HG03280 (cell line): ENCODE data around the gene APBA2.

ENCODE experiments used
- ATAC-seq: cut with Tn5 transposase; IDR thresholded peaks from one replicate; pipeline ENCODE4 v1.9.1; 2021; ENCODE audit warnings: mild to moderate bottlenecking, moderate library complexity; ENCODE audit not compliant: unreplicated experiment

APBA2 gene

GRCh38 chr15:28933710-28934445 lies 48.1 kb downstream of the APBA2 start:
- ATAC-seq: no peak

DNA sequence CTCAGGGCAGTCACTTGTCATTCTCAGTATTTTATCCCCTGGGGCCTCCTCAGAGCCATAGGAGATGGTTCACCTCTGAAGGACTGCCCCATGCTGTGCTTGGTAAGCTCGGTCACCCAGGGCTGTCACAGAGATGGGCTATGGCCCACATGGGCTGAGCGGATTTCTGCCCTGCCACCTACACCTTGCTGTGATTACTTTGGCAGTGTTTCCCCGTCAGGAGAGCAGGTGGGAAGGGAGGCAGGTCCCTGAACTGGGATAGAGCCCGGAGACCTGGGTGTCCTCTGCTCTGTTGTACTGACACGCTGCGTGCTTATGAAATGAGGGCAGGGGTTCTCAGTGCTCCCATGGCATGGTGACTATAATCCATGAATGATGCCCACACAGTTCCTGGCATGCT lies 48.9 kb downstream of the APBA2 start:
- ATAC-seq: no peak

GRCh38 chr15:28935316-28935715 lies 49.5 kb downstream of the APBA2 start:
- no peak for ATAC-seq

GRCh38 chr15:28936081-28936480 lies 50.3 kb downstream of the APBA2 start:
- no peak for ATAC-seq

GRCh38 chr15:28936481-28936881 lies 50.7 kb downstream of the APBA2 start:
- ATAC-seq: no peak

DNA sequence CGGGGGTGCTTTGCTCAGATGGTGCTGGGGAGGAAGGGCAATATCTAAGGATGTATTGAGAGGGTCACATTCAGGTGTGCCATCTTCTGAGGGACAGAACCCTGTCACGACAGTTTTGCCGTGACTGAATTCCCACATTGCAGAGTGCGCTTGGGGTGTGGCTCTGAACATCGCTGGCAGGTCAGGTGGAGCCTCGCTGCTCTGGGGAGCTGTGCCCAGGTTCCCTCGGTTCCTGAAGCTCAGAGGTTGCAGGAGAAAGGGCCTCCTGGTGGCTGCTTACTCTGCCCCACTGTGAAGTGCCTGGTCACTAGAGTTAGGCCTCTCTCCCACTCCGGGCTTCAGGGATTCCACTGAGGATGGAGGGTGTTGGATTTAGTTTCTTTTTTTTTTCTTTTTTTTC lies 51.5 kb downstream of the APBA2 start:
- ATAC-seq: no peak

DNA sequence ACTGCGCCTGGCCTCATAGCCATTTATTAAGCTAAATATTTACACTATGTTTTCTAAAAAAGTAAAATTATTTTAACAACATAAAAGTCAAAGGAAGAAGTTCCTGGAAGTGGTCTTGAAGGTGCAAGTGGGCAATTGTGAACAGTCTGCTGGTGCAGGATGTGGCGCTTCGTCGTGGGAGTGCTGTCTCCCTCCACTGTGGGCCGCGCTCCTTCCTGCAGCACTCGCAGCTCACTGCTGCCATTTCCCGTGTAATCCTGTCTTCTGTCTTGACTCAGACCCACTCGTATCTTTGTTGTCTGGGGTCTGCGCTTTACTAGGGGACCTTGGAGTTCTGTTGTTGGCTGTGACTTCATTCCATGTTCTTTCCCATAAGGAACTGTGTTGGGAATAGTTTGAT lies 56.3 kb downstream of the APBA2 start:
- ATAC-seq: no peak

DNA sequence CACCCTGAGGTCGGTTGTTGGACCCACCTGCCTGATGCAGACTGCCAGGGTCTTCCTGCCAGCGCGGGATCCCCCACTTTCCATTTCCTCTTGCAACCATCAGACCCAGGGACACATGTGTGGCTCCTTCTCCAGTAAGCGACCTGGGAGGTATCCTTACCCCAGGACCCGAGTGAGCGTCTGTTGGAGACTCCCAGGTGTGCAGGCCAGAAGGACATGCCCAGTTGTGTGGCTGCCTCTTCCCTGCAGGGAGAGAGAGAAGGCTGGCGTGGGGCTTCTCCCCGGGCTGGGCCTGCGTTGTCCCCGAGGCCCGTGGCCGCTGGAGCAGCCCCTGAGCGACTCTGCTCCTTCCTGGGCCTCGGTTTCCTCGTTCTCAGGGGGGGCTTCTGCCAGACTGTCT lies 56.8 kb downstream of the APBA2 start:
- ATAC-seq: no peak

DNA sequence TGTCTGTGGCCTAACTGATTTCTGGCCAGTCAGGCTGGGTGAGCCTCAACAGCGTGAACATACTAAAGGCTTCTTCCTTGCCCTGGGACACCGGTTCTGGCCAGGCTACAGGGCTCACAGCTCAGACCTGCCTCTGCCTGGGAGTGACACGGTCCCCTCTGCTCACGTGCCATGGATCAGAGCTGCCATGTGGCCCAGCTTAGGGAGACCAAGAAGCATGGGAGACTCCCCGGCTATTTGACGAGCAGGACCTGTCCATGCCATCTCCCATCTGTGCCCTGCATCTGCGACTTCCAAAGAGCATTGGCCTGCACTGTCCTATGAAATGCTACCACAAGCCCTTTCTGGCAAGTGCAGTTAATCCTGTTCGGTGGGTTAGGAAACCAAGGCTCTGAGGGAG lies 57.4 kb downstream of the APBA2 start:
- ATAC-seq: no peak

- no peak for ATAC-seq
Measured at GRCh38 chr15:28943611-28944230, 57.9 kb downstream of the APBA2 start.

- ATAC-seq: no peak
Measured at GRCh38 chr15:28944286-28944685, 58.5 kb downstream of the APBA2 start.

GRCh38 chr15:28944696-28945300 lies 59.0 kb downstream of the APBA2 start:
- ATAC-seq: no peak

DNA sequence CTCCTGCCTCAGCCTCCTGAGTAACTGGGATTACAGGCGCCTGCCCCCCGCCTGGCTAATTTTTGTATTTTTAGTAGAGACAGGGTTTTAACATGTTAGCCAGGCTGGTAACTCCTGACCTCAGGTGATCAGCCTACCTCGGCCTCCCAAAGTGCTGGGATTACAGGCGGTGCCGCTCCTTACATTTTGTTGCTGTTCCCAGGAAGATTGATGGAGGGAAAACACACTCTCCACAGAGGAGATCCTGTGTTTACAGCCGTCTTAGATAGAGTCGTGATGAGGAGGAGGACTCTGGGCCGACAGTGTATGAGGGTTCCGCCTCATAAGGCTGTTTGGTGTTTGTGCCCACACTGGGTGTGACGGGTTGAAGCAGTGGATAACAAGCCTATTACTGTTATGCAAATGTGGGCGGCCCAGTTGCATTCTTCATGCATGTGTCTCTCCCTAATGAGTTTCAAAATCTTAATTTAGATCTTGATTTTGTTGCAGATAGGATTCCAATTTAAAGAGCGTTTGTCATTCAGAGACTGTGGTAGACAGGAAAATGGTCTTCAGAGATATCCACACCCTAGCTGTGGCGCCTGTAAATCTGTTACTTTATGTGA lies 60.0 kb downstream of the APBA2 start:
- no peak for ATAC-seq

- ATAC-seq: no peak
Measured at GRCh38 chr15:28946803-28947202, 61.0 kb downstream of the APBA2 start.

DNA sequence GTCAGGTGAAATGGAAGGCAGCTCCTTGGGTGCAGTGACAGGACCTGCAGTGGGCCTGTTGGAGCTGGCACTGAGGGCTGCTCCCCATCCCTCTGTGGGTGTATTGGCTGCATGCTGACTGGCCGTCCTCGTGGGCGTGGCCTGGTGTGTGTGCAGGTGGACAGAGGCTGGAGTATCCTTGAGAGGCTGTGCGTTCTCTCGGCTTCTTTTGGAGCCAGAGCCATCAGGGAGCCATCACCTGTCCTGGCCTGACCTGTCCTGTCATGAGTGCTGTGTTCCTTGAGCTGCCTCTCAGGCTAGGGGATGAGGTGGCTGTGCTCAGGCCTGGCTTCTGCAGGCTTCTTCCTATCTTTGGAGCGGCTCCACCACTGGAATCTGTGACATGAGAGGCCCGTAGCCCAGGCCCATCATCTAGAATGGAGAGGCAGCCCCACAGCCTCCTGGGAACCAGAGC lies 61.5 kb downstream of the APBA2 start:
- ATAC-seq: no peak

GRCh38 chr15:28948036-28948435 lies 62.3 kb downstream of the APBA2 start:
- ATAC-seq: no peak

GRCh38 chr15:28950916-28951315 lies 65.1 kb downstream of the APBA2 start:
- ATAC-seq: no peak

DNA sequence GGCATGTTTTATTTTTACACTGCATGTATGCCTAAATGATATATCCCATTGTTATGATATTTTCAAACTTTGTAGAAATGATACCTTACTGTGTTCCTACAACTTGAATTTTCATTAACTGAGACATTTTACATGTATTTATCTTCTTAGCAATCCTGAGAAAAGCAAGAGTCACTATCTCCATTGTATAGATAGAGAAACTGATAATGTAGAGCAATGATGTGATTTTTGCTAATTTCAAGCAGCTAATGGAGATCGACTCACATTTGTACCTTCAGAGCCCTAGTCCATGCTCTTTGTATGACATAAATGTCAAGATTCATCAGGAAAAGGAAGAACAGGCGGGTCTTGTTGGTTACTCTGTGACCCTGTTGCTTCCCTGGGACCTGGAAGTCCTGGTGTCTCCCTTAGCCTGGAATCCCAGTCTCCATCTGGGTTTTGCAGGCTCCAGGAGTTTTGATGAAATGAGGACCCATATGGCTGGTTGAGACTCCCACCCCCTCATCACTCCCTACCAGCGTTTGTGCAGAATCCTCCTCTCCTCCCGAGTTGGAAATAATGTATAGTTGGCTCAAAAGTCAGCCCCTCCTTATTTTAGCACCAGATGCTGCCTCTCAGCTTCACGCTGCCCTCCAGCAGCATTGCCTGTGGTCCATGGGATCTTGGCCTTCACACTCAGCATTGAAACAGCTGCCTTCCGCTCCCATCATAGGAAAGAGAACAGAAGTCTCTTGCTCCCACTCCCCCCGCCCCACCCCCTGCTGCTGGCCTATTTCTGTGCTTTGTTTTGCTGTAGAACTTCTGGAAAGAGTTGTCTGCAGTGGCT lies 67.1 kb downstream of the APBA2 start:
- no peak for ATAC-seq

DNA sequence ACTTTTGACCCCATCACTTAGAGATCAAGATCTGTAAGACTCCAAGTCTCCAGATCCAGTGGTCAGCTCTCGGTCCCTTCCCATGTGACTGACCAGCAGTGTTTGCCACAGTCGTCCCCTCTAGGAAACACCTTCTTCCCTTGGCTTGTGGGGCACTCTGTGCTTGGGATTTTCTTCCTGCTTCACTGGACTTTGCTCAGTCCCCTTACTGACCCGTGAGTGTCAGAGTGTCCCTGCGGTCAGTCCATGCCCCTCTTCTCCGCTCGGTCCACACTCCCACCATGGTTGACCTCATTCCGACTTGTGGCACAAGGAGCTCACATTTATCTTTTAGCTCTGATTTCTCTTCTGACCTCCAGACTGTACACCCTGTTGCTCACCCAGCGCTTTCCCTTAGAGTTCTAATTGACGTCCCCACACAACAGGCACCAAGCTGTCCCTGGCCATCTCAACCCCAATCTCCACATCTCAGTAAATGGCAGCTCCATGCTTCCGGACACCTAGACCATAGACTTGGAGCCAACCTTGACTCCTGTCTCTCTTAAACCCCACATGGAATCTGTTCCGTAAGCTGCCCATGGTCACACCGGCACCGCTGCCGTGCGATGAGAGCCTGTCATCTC lies 67.9 kb downstream of the APBA2 start:
- no peak for ATAC-seq

DNA sequence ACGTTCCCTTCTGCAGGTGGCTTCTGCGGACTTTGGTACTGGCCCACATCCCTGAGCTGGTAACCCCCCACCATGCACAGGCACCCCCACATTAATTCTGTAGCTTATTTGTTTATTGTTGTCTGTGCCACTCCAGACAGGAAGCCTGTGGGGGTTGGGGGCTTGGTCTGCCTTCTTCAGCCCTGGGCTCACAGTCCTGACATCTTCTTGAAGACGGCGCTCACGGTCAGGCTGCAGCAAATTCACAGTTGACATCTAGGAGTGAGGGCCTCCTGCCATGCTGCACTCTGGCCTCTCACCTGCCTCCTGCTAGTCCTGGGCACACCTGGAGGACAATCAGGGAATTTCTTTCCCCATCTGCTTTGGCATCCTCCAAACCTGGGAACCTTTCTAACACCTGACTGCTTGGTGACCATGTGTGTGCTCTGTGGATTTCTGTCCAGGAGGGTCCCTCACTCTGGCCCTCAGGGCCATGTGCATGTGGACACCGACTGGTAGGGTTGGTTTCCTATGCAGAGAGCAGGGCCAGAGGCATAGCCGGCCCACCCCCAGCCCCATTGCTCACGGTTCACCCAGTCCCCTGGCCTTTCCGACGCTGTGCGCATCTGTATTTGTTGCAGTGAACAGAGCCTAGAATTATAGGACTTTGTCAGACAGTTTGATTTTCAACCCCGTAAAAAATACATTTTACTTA lies 68.8 kb downstream of the APBA2 start:
- ATAC-seq: no peak
